AG10803 (cell line): Measurements from ENCODE around the gene INO80E.

Source experiments
- DNase-seq: peaks from one replicate; pipeline ENCODE4 v3.0.0; 2010; ENCODE audit warnings: low read depth
- H3K4me3 ChIP-seq: 2 replicates; pipeline ENCODE4 v1.5.1; 2011; ENCODE audit warnings: mild to moderate bottlenecking, low read length, control low read depth
- TF ChIP-seq, protein P1 (sequence below): conservative IDR thresholded peaks from 2 replicates; pipeline ENCODE4 v1.5.1; 2011; ENCODE audit warnings: mild to moderate bottlenecking, low read length, control low read depth, inconsistent platforms

INO80E gene

DNA sequence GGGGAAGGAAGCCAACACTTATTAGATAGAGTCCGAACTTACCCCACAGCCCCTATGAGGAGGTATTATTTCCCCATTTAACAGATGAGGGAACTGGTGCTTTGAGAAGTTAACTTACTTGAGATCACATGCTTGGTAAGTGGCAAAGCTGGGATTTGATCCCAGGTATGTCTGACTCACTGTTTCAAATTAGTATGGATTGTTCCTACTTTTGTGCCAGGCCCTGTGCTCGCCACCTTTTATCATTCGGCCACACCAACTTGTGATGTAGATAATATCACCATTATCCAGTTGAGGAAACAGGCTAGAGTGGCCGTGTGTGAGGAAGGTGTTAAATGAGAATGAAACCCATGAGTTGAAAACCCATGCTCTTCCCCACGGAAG, 11.3 kb upstream of the INO80E start:
- no peak for DNase-seq
- no peak overlapping the region for H3K4me3 ChIP-seq
- TF ChIP-seq, protein P1, sequence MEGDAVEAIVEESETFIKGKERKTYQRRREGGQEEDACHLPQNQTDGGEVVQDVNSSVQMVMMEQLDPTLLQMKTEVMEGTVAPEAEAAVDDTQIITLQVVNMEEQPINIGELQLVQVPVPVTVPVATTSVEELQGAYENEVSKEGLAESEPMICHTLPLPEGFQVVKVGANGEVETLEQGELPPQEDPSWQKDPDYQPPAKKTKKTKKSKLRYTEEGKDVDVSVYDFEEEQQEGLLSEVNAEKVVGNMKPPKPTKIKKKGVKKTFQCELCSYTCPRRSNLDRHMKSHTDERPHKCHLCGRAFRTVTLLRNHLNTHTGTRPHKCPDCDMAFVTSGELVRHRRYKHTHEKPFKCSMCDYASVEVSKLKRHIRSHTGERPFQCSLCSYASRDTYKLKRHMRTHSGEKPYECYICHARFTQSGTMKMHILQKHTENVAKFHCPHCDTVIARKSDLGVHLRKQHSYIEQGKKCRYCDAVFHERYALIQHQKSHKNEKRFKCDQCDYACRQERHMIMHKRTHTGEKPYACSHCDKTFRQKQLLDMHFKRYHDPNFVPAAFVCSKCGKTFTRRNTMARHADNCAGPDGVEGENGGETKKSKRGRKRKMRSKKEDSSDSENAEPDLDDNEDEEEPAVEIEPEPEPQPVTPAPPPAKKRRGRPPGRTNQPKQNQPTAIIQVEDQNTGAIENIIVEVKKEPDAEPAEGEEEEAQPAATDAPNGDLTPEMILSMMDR, result no peak

DNA sequence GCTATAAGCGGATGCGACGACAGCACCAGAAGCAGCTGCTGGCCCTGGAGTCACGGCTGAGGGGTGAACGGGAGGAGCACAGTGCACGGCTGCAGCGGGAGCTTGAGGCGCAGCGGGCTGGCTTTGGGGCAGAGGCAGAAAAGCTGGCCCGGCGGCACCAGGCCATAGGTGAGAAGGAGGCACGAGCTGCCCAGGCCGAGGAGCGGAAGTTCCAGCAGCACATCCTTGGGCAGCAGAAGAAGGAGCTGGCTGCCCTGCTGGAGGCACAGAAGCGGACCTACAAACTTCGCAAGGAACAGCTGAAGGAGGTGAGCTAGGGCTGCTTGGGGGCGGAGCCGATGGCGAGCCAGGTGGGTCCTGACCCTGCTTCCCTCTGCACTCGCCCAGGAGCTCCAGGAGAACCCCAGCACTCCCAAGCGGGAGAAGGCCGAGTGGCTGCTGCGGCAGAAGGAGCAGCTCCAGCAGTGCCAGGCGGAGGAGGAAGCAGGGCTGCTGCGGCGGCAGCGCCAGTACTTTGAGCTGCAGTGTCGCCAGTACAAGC, 10.7 kb upstream of the INO80E start:
- H3K4me3 ChIP-seq, result no peak overlapping the region
- TF ChIP-seq, protein P1, result no peak
- DNase-seq, result no peak

DNA sequence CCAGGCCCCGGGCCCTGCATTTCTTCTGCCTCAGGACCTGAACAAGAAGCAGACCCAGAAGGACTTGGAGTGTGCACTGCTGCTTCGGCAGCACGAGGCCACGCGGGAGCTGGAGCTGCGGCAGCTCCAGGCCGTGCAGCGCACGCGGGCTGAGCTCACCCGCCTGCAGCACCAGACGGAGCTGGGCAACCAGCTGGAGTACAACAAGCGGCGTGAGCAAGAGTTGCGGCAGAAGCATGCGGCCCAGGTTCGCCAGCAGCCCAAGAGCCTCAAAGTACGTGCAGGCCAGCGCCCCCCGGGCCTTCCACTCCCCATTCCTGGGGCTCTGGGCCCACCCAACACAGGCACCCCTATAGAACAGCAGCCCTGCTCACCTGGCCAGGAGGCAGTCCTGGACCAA, 9.8 kb upstream of the INO80E start:
- no peak overlapping the region for H3K4me3 ChIP-seq
- DNase-seq, result no peak
- TF ChIP-seq, protein P1, result no peak

DNA sequence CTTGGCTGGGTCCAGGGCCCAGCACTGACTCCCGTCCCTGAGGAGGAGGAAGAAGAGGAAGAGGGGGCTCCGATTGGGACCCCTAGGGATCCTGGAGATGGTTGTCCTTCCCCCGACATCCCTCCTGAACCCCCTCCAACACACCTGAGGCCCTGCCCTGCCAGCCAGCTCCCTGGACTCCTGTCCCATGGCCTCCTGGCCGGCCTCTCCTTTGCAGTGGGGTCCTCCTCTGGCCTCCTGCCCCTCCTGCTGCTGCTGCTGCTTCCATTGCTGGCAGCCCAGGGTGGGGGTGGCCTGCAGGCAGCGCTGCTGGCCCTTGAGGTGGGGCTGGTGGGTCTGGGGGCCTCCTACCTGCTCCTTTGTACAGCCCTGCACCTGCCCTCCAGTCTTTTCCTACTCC, 9.1 kb upstream of the INO80E start:
- H3K4me3 ChIP-seq, result no peak overlapping the region
- TF ChIP-seq, protein P1, result no peak
- DNase-seq, result no peak

DNA sequence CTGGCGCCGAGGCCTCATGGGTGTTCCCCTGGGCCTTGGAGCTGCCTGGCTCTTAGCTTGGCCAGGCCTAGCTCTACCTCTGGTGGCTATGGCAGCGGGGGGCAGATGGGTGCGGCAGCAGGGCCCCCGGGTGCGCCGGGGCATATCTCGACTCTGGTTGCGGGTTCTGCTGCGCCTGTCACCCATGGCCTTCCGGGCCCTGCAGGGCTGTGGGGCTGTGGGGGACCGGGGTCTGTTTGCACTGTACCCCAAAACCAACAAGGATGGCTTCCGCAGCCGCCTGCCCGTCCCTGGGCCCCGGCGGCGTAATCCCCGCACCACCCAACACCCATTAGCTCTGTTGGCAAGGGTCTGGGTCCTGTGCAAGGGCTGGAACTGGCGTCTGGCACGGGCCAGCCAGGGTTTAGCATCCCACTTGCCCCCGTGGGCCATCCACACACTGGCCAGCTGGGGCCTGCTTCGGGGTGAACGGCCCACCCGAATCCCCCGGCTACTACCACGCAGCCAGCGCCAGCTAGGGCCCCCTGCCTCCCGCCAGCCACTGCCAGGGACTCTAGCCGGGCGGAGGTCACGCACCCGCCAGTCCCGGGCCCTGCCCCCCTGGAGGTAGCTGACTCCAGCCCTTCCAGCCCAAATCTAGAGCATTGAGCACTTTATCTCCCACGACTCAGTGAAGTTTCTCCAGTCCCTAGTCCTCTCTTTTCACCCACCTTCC, 8.5 kb upstream of the INO80E start:
- H3K4me3 ChIP-seq, result no peak overlapping the region
- TF ChIP-seq, protein P1, result no peak
- DNase-seq, result no peak

DNA sequence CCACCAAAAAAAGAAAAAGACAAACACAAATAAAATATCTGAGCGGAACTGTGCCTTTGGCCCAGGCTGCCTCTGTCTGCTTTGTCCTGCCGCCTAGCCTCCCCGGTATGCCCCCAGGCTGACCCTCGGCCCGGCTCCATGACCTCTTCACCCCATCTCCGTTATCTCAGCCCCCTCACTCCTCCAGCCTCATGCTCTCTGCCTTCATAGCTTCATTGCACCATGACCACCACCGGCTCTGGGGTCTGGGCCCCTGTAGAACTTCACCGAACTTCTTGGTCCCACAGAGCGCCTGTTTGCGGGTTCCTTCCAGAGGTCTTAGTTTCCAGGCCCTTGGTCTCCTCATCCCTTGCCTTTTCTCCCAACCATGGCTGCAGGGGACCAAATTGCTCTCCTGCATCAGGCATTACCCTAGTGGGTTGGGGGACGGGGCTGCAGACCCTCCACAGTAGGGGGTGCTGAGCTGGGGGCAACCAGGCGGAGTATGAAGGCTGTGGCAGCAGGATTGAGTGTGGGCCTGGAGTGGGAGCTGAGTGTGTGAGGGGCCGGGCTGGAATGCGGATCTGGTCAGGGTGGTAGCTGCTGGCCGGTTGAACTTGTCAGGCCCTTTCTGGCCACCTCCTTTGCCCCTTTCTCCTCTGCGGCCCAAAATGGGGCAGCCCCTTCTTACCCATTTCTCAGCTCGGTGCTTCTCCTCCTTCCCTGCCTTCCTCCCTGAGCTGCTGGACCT, 7.5 kb upstream of the INO80E start:
- no peak overlapping the region for H3K4me3 ChIP-seq
- DNase-seq, result no peak
- TF ChIP-seq, protein P1, result no peak
